H1 (cell line): ENCODE results near the gene KCNH8. TPM values are rescaled to one million over a fixed set of nuclear protein-coding genes. Genes with fewer than 3 reads are reported as not detected.

ENCODE experiments used
- CTCF ChIA-PET: fragments of 300-600 bp; sonication (Branson Sonifier 250); formaldehyde crosslinking; loops from one replicate; lab custom pipeline; 2021; ENCODE audit not compliant: partially characterized antibody; lab: Charles Lee
- POLR2A ChIA-PET: fragments of 300-600 bp; sonication (Branson Sonifier 250); formaldehyde crosslinking; loops from one replicate; lab custom pipeline; 2021; ENCODE audit warnings: inconsistent platforms; ENCODE audit not compliant: partially characterized antibody; lab: Charles Lee
- DNase-seq, 2 experiments: peaks; one replicate each; pipeline versions ENCODE4 v3.0.0 to v3.0.0-alpha.2; 2010 to 2022; ENCODE audit warnings: low spot score in 2 of 2, low read depth in 1 of 2, mixed read lengths in 1 of 2
- FAIRE-seq: peaks from 2 replicates; lab custom pipeline; 2011; peaks lifted over from hg19 to GRCh38; lab: Jason Lieb, UNC
- H2AFZ ChIP-seq: 2 replicates; pipeline ENCODE4 v1.8.1; 2012; ENCODE audit warnings: low read length, inconsistent platforms
- H2AK5ac ChIP-seq: 2 replicates; pipeline ENCODE4 v1.6.1; 2013; ENCODE audit warnings: low read depth, low read length
- H2BK120ac ChIP-seq: replicated peaks from 2 replicates; pipeline ENCODE3; 2013; ENCODE audit warnings: low read depth, low read length, inconsistent platforms
- H2BK12ac ChIP-seq: 2 replicates; pipeline ENCODE4 v1.6.1; 2013; ENCODE audit warnings: low read depth, low read length
- H2BK15ac ChIP-seq: 2 replicates; pipeline ENCODE4 v1.6.1; 2013; ENCODE audit warnings: low read length
- H2BK20ac ChIP-seq: 2 replicates; pipeline ENCODE4 v1.6.1; 2013; ENCODE audit warnings: low read length
- H2BK5ac ChIP-seq: 2 replicates; pipeline ENCODE4 v1.6.1; 2013; ENCODE audit warnings: low read depth, low read length
- H3K14ac ChIP-seq: 2 replicates; pipeline ENCODE4 v1.6.1; 2013; ENCODE audit warnings: inconsistent platforms; ENCODE audit not compliant: insufficient read length
- H3K18ac ChIP-seq: 2 replicates; pipeline ENCODE4 v1.6.1; 2013; ENCODE audit warnings: low read length; ENCODE audit errors: extremely low read depth
- H3K23ac ChIP-seq: 2 replicates; pipeline ENCODE4 v1.6.1; 2013; ENCODE audit warnings: inconsistent platforms; ENCODE audit not compliant: insufficient read length
- H3K23me2 ChIP-seq: 2 replicates; pipeline ENCODE4 v1.6.1; 2013; ENCODE audit warnings: low read depth, low read length
- H3K27ac ChIP-seq: 2 replicates; pipeline ENCODE4 v1.6.1; 2011; ENCODE audit warnings: low read depth, low read length, inconsistent platforms
- H3K27me3 ChIP-seq, 4 experiments: replicated peaks in 1 of 4; 1 replicate in 1 of 4; 2 replicates in 3 of 4; pipeline versions ENCODE4 v1.6.1 to v1.8.1; 2011 to 2013; ENCODE audit warnings: low read length in 3 of 4, mild to moderate bottlenecking in 3 of 4, inconsistent platforms in 2 of 4, mixed read lengths in 2 of 4, moderate library complexity in 1 of 4; ENCODE audit not compliant: control insufficient read depth in 3 of 4, insufficient read depth in 3 of 4; ENCODE audit errors: extremely low read depth in 1 of 4
- H3K36me3 ChIP-seq, 4 experiments: 2 replicates each; pipeline versions ENCODE4 v1.6.1 to v1.8.1; 2011 to 2013; ENCODE audit warnings: mild to moderate bottlenecking in 4 of 4, low read length in 3 of 4, moderate library complexity in 2 of 4, control low read depth in 1 of 4, inconsistent platforms in 1 of 4; ENCODE audit not compliant: insufficient read depth in 4 of 4, control insufficient read depth in 2 of 4
- H3K4ac ChIP-seq: replicated peaks from 2 replicates; pipeline ENCODE3; 2013; ENCODE audit warnings: low read length, low read depth, mixed read lengths, inconsistent platforms; ENCODE audit not compliant: insufficient read length
- H3K4me1 ChIP-seq, 4 experiments: replicated peaks in 1 of 4; 1 replicate in 1 of 4; 2 replicates in 3 of 4; pipeline versions ENCODE4 v1.6.1 to v1.8.1; 2011 to 2013; ENCODE audit warnings: low read length in 3 of 4, inconsistent platforms in 2 of 4, mixed read lengths in 1 of 4; ENCODE audit not compliant: insufficient read depth in 4 of 4, control insufficient read depth in 3 of 4
- H3K4me2 ChIP-seq, 2 experiments: 2 replicates each; pipeline versions ENCODE4 v1.6.1 to v1.8.1; 2011 to 2013; ENCODE audit warnings: low read depth in 2 of 2, low read length in 2 of 2, control low read depth in 1 of 2, inconsistent platforms in 1 of 2, mild to moderate bottlenecking in 1 of 2; ENCODE audit not compliant: insufficient read depth in 1 of 2
- H3K4me3 ChIP-seq, 4 experiments: fragments of 200-600, 300-600 bp in 1 of 4; sonication (generic), shearing (Covaris generic), sonication (Bioruptor Twin) in 1 of 4; 2 replicates each; pipeline versions ENCODE4 v1.5.1 to v1.8.1; 2011 to 2016; ENCODE audit warnings: low read length in 4 of 4, low read depth in 3 of 4, control low read depth in 2 of 4, inconsistent platforms in 2 of 4, mild to moderate bottlenecking in 2 of 4, mixed read lengths in 1 of 4, moderate library complexity in 1 of 4; ENCODE audit not compliant: insufficient read depth in 2 of 4; ENCODE audit errors: extremely low read depth in 1 of 4
- H3K56ac ChIP-seq: replicated peaks from 2 replicates; pipeline ENCODE3; 2013; ENCODE audit warnings: low read depth, mild to moderate bottlenecking, mixed read lengths, low read length, inconsistent platforms; ENCODE audit not compliant: insufficient read length
- H3K79me1 ChIP-seq: 2 replicates; pipeline ENCODE4 v1.6.1; 2013; ENCODE audit warnings: low read depth, low read length, control low read depth
- H3K79me2 ChIP-seq, 2 experiments: 2 replicates each; pipeline versions ENCODE4 v1.6.1 to v1.8.1; 2012 to 2013; ENCODE audit warnings: low read length in 2 of 2, mild to moderate bottlenecking in 2 of 2, inconsistent platforms in 1 of 2; ENCODE audit not compliant: insufficient read depth in 2 of 2, control insufficient read depth in 1 of 2
- H3K9ac ChIP-seq, 4 experiments: replicated peaks in 1 of 4; 1 replicate in 1 of 4; 2 replicates in 3 of 4; pipeline versions ENCODE4 v1.6.1 to v1.8.1; 2011 to 2013; ENCODE audit warnings: low read depth in 3 of 4, low read length in 3 of 4, control low read depth in 2 of 4, mild to moderate bottlenecking in 2 of 4, moderate library complexity in 2 of 4, inconsistent platforms in 1 of 4; ENCODE audit errors: extremely low read depth in 1 of 4
- H3K9me3 ChIP-seq, 2 experiments: 2 replicates each; pipeline versions ENCODE4 v1.6.1 to v1.8.1; 2012 to 2013; ENCODE audit warnings: mild to moderate bottlenecking in 2 of 2, moderate library complexity in 2 of 2, control low read depth in 1 of 2, inconsistent platforms in 1 of 2, low read depth in 1 of 2, low read length in 1 of 2, mixed read lengths in 1 of 2; ENCODE audit not compliant: insufficient read depth in 2 of 2
- H4K20me1 ChIP-seq, 2 experiments: replicated peaks in 1 of 2; 2 replicates each; pipeline versions ENCODE3 to v1.8.1; 2011 to 2013; ENCODE audit warnings: inconsistent platforms in 2 of 2, low read length in 2 of 2, mild to moderate bottlenecking in 1 of 2; ENCODE audit not compliant: insufficient read depth in 2 of 2, control insufficient read depth in 1 of 2
- H4K5ac ChIP-seq: 2 replicates; pipeline ENCODE4 v1.6.1; 2013; ENCODE audit warnings: low read length, low read depth, mixed read lengths, inconsistent platforms; ENCODE audit not compliant: insufficient read length
- H4K8ac ChIP-seq: 2 replicates; pipeline ENCODE4 v1.8.0; 2013; ENCODE audit warnings: mild to moderate bottlenecking, moderate library complexity, low read length, inconsistent platforms; ENCODE audit not compliant: insufficient read depth; ENCODE audit errors: extremely low read depth
- H4K91ac ChIP-seq: replicated peaks from 2 replicates; pipeline ENCODE3; 2013; ENCODE audit warnings: low read length, mixed read lengths, inconsistent platforms; ENCODE audit not compliant: insufficient read length
- WGBS, 2 experiments: shearing (Covaris generic) in 1 of 2; methylation state at CpG; one replicate each; pipeline versions ENCODE4 v1.1.6 to v1.1.7; 2013 to 2015; ENCODE audit warnings: low lambda C conversion rate in 2 of 2, mixed read lengths in 2 of 2, inconsistent platforms in 1 of 2, low coverage in 1 of 2, missing lambda C conversion rate in 1 of 2; ENCODE audit not compliant: insufficient replicate concordance in 2 of 2, insufficient coverage in 1 of 2, insufficient read length in 1 of 2; ENCODE audit errors: extremely low coverage in 1 of 2, missing lambda C conversion rate in 1 of 2; 5-methylcytosine and 5-hydroxymethylcytosine counted together
- polyA plus RNA-seq, 7 experiments: library from polyadenylated mRNA; depleted of rRNA in 3 of 7; stranded (reverse) in 5 of 7; unstranded in 2 of 7; fragments of >200 nt in 5 of 7; fragments of 200-250 nt in 2 of 7; gene quantifications; 1 replicate in 5 of 7; 2 replicates in 1 of 7; 4 replicates in 1 of 7; pipeline versions ENCODE4 v1.2.1 to v1.2.3, GENCODE V29; 2011 to 2013; ENCODE audit warnings: missing spikeins in 2 of 7, mixed read lengths in 2 of 7
- total RNA-seq: library from RNA; stranded (reverse); fragmentation: NEBNext Ultra II Directional; extraction: Animal tissue kit (Norgen Biotek cat#: 25700); gene quantifications from 2 replicates; pipeline ENCODE4 v1.2.1, GENCODE V29; 2021

KCNH8 gene
- total and polyA plus RNA-seq, 2 of the 8 experiments (the other 6 are each of a cell fraction or from before 2014, with no cell fraction given): 2.2 to 2.4 TPM

- Histone ChIP-seq H3K79me2 (peaks cover 0 to 2% of the 10 kb centered on the region in 2 experiments; a peak in 1 of 4 replicates), H3K23me2 (no peaks in the 10 kb centered on the region), H3K27me3 (no peaks in the 10 kb centered on the region), H2AK5ac (no peak overlapping the region), H4K20me1 (no peaks in the 10 kb centered on the region), H3K4me3 (no peak overlapping the region), H4K8ac (no peak overlapping the region), H3K9ac (no peak overlapping the region), H3K18ac (no peak overlapping the region), H2BK12ac (no peak overlapping the region), H3K23ac (no peak overlapping the region), H2BK120ac (no peak overlapping the region), H3K79me1 (no peaks in the 10 kb centered on the region), H2BK15ac (no peak overlapping the region), H3K36me3 (peaks cover 0 to 3% (median 0%) of the 10 kb centered on the region in 4 experiments; a peak in 1 of 8 replicates), H3K14ac (no peak overlapping the region), H2AFZ (no peak overlapping the region), H4K91ac (no peak overlapping the region), H3K4me1 (peaks cover 0 to 6% (median 0%) of the 10 kb centered on the region in 4 experiments; a peak in 2 of 7 replicates), H3K9me3 (peaks cover 3 to 4% of the 10 kb centered on the region in 2 experiments; a peak in 1 of 4 replicates), H2BK20ac (no peak overlapping the region), H3K4me2 (no peak overlapping the region), H2BK5ac (no peak overlapping the region), H4K5ac (no peak overlapping the region), H3K4ac (no peak overlapping the region), H3K27ac (no peak overlapping the region), H3K56ac (no peak overlapping the region)
- DNase-seq (no peak), FAIRE-seq (no peak)
- 84% methylated on average over 6 of the region's 6 CpGs; no CpG with 5 or more reads in 1 of the 2 experiments for WGBS, 2 experiments
- POLR2A ChIA-PET: interaction anchor here (0.9 kb wide), 1 partner anchor 19 kb away, joined by 3 read pairs; no protein-coding TSS in a partner anchor
- CTCF ChIA-PET: interaction anchor here (0.7 to 2.5 kb wide), 18 partner anchors 9 to 615 kb away, joined by 3 to 9 read pairs (median 3); no protein-coding TSS in a partner anchor
Observed at GRCh38 chr3:19250959-19251610, 102.8 kb downstream of the KCNH8 start.
